ENCODE results near the gene GRAMD2A. TPM values are rescaled to one million over a fixed set of nuclear protein-coding genes. Genes with fewer than 3 reads are reported as not detected.

GRAMD2A gene
- total and polyA plus RNA-seq, 8 donors = 0.19 to 0.28 TPM; not detected in 6

DNA sequence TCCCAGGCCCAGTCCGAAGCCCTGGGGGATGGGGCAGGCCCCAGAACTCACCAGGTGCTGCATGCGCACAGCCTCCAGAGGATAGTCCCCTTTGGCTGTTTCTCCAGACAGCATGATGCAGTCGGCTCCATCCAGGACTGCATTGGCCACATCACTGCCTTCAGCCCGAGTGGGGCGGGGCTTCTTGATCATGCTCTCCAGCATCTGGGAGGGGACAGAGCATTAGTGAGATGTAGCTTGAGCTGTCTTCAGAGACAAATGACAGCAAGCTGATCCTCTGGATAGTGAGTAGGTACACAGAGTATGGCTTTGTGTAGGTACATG is 9.1 kb upstream of the GRAMD2A start:
- no peak overlapping the region for H3K27ac ChIP-seq
- 90 to 94% methylated on average over 5 of the region's 5 CpGs for WGBS, 2 donors
- peaks cover 3 to 75% (median 40%) of the 10 kb centered on the region in 3 donors for H3K36me3 ChIP-seq
- intact Hi-C loops (cut with DNase I) = no loop called here
- H3K9me3 ChIP-seq = no peaks in the 10 kb centered on the region
- DNase-seq (no peak), FAIRE-seq (no peak), ATAC-seq (no peak)
- no peak overlapping the region for H3K4me3 ChIP-seq
- TF ChIP-seq, protein P1, sequence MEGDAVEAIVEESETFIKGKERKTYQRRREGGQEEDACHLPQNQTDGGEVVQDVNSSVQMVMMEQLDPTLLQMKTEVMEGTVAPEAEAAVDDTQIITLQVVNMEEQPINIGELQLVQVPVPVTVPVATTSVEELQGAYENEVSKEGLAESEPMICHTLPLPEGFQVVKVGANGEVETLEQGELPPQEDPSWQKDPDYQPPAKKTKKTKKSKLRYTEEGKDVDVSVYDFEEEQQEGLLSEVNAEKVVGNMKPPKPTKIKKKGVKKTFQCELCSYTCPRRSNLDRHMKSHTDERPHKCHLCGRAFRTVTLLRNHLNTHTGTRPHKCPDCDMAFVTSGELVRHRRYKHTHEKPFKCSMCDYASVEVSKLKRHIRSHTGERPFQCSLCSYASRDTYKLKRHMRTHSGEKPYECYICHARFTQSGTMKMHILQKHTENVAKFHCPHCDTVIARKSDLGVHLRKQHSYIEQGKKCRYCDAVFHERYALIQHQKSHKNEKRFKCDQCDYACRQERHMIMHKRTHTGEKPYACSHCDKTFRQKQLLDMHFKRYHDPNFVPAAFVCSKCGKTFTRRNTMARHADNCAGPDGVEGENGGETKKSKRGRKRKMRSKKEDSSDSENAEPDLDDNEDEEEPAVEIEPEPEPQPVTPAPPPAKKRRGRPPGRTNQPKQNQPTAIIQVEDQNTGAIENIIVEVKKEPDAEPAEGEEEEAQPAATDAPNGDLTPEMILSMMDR (IDR thresholded peaks at IDR 0.05) = no peak
- no peaks in the 10 kb centered on the region for H3K4me1 ChIP-seq
- no peaks in the 10 kb centered on the region for H3K27me3 ChIP-seq

DNA sequence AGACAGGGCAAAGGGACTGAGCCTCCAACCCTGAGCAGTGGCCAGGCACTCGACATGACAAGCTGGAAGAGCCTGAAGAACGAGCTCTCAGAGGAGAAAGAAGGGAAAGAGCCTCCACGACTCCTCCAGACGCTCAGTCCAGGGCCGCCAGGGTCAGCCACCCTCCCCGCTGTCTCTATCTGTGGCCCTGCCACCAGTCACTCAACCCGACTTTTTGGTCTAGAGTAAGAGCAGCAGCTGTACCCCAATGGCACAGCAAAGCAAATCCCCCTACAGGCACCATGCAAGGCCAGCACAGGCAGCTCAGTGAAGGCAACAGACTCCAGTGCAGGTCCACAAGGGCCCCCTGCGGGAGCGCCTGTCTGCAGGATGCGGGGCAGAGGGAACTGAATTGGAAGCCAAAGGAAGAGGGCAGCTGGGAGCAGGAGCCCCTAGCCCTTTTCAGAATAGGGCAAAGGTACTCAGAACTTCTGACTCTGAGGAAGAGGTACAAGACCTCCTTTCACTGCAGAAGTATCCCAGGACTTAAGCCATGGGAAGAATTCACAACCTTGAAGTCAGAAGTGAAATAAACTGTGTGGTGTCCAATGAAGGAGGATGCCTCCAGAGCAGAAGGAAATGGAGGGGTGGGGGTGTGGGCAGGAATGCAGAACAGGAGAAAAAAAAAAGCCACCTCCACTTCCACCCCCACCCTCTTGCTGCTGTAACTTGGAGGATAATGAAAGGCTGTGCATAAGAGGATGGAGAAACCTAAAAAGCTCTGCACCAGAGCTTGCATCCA is 8.5 kb upstream of the GRAMD2A start:
- Histone ChIP-seq H3K36me3 (peaks cover 3 to 79% (median 44%) of the 10 kb centered on the region in 3 donors), H3K9me3 (no peaks in the 10 kb centered on the region), H3K4me3 (no peak overlapping the region), H3K4me1 (no peaks in the 10 kb centered on the region), H3K27ac (no peak overlapping the region), H3K27me3 (no peaks in the 10 kb centered on the region)
- WGBS, 2 donors = 92 to 93% methylated on average over 10 of the region's 10 CpGs
- TF ChIP-seq, protein P1 (IDR thresholded peaks at IDR 0.05) = no peak
- DNase-seq (no peak), FAIRE-seq (no peak), ATAC-seq (no peak)
- intact Hi-C loops (cut with DNase I) = no loop called here

DNA sequence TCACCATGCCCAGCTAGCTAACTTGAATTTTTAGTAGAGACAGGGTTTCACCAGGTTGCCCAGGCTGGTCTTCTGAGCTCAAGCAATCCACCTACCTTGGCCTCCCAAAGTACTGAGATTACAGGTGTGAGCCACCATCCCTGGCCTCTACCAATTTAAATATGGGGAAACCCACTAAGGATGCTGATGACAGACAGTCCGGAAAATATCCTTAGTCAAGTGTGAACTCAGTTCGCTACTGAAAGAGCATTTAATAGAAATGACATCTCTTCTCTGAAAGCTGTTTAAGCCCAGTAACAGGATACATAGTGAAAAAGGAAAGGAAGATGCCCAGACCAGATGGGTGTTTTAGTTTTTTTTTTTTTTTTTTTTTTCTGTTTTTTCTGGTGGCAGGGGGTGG is 7.7 kb upstream of the GRAMD2A start:
- TF ChIP-seq, protein P1 (IDR thresholded peaks at IDR 0.05) = no peak
- intact Hi-C loops (cut with DNase I) = no loop called here
- DNase-seq (no peak), ATAC-seq (no peak), FAIRE-seq (no peak)
- Histone ChIP-seq H3K27me3 (no peaks in the 10 kb centered on the region), H3K4me1 (no peaks in the 10 kb centered on the region), H3K36me3 (peaks cover 3 to 83% (median 44%) of the 10 kb centered on the region in 3 donors), H3K9me3 (no peaks in the 10 kb centered on the region), H3K27ac (no peak overlapping the region), H3K4me3 (no peak overlapping the region)
- WGBS, 2 donors = 90 to 94% methylated on average over 2 of the region's 2 CpGs

GRCh38 chr15:72203507-72203837 is 5.9 kb upstream of the GRAMD2A start:
- DNase-seq = peak in 3 of 6 donors; percentile 41 to 65 (median 50)
- TF ChIP-seq, protein P1 (IDR thresholded peaks at IDR 0.05) = no peak
- no peak for FAIRE-seq
- peaks cover 3 to 71% (median 40%) of the 10 kb centered on the region in 3 donors for H3K36me3 ChIP-seq
- no peaks in the 10 kb centered on the region for H3K27me3 ChIP-seq
- ATAC-seq = peak; percentile 29 to 75 (median 54)
- WGBS, 2 donors = 54 to 55% methylated on average over 5 of the region's 5 CpGs
- no peaks in the 10 kb centered on the region for H3K9me3 ChIP-seq
- no peak overlapping the region for H3K27ac ChIP-seq
- intact Hi-C loops (cut with DNase I) = no loop called here
- no peak overlapping the region for H3K4me3 ChIP-seq
- no peaks in the 10 kb centered on the region for H3K4me1 ChIP-seq

GRCh38 chr15:72202801-72203506 is 5.4 kb upstream of the GRAMD2A start:
- TF ChIP-seq, protein P1 (IDR thresholded peaks at IDR 0.05) = no peak
- H3K27ac ChIP-seq = peak overlapping the region in 1 of 4 donors; percentile 10

More at GRCh38 chr15:72202801-72203506, 5.4 kb upstream of the GRAMD2A start:
- DNase-seq (no peak), FAIRE-seq (no peak), ATAC-seq (no peak)
- H3K4me1 ChIP-seq = no peaks in the 10 kb centered on the region
- peaks cover 3 to 68% (median 36%) of the 10 kb centered on the region in 3 donors for H3K36me3 ChIP-seq
- no peaks in the 10 kb centered on the region for H3K27me3 ChIP-seq
- intact Hi-C loops (cut with DNase I) = no loop called here
- 87% methylated on average over 8 of the region's 8 CpGs for WGBS, 2 donors
- no peak overlapping the region for H3K4me3 ChIP-seq
- no peaks in the 10 kb centered on the region for H3K9me3 ChIP-seq
